GM12801 (cell line): Measurements from ENCODE around the gene CFAP99.

Experiments used
- CTCF ChIP-seq: IDR thresholded peaks from one replicate; pipeline ENCODE4 v1.5.1; 2011; ENCODE audit warnings: control low read depth; ENCODE audit not compliant: insufficient read length; ENCODE audit errors: extremely low read depth

Gene CFAP99

GRCh38 chr4:2402048-2402842, 16.5 kb upstream of the CFAP99 start:
- no peak for TF ChIP-seq CTCF

- no peak for TF ChIP-seq CTCF
Measured at GRCh38 chr4:2402941-2403340, 15.8 kb upstream of the CFAP99 start.

- no peak for TF ChIP-seq CTCF
Measured at GRCh38 chr4:2406406-2406805, 12.3 kb upstream of the CFAP99 start.

- no peak for TF ChIP-seq CTCF
Measured at GRCh38 chr4:2406920-2407319, 11.8 kb upstream of the CFAP99 start.

GRCh38 chr4:2407991-2408342, 10.8 kb upstream of the CFAP99 start:
- no peak for TF ChIP-seq CTCF

GRCh38 chr4:2408401-2408958, 10.3 kb upstream of the CFAP99 start:
- TF ChIP-seq CTCF, result no peak

- TF ChIP-seq CTCF, result no peak
Measured at GRCh38 chr4:2408976-2409375, 9.8 kb upstream of the CFAP99 start.
